ENCODE results near the gene CALN1. TPM values are rescaled to one million over a fixed set of nuclear protein-coding genes. Genes with fewer than 3 reads are reported as not detected.

CALN1 gene
- total RNA-seq, 1 donor from 2014 or later: not detected

- H3K27ac ChIP-seq (ENCODE audit: low read depth, low read length): no peak overlapping the region
- H3K36me3 ChIP-seq (ENCODE audit: insufficient read depth, low read length): no peaks in the 10 kb centered on the region
- no peaks in the 10 kb centered on the region for H3K9me3 Mint-ChIP-seq (ENCODE audit: unreplicated experiment)
- no peaks in the 10 kb centered on the region for H3K79me2 ChIP-seq (ENCODE audit: insufficient read depth, low read length)
- peaks cover 3% of the 10 kb centered on the region for H3K4me1 ChIP-seq (ENCODE audit: insufficient read depth, low read length)
- no peak for TF ChIP-seq CTCF (IDR thresholded peaks at IDR 0.05; ENCODE audit: insufficient read depth, low read depth, low read length)
- TF ChIP-seq EZH2 (IDR thresholded peaks at IDR 0.05; ENCODE audit: insufficient read depth, low read length): no peak
- H3K4me3 ChIP-seq (ENCODE audit: insufficient read depth, low read depth, low read length): no peak overlapping the region
- no peak overlapping the region for H3K27ac Mint-ChIP-seq (ENCODE audit: unreplicated experiment)
- no peaks in the 10 kb centered on the region for H3K36me3 Mint-ChIP-seq (ENCODE audit: low read depth, unreplicated experiment)
- no peaks in the 10 kb centered on the region for H3K4me1 Mint-ChIP-seq (ENCODE audit: low read depth, unreplicated experiment)
- no peaks in the 10 kb centered on the region for H3K27me3 ChIP-seq (ENCODE audit: insufficient read depth, low read length)
- no peak for DNase-seq (ENCODE audit: low read depth)
- no peak overlapping the region for H2AFZ ChIP-seq (ENCODE audit: low read depth, low read length)
- no peak for FAIRE-seq
- H4K20me1 ChIP-seq (ENCODE audit: insufficient read depth, low read length): no peaks in the 10 kb centered on the region
- no peak overlapping the region for H3K4me2 ChIP-seq (ENCODE audit: low read length)
- no peak overlapping the region for H3K4me3 Mint-ChIP-seq (ENCODE audit: unreplicated experiment)
- peaks cover 5% of the 10 kb centered on the region for H3K9me3 ChIP-seq (ENCODE audit: insufficient read depth, low read depth, low read length)
- H3K9ac ChIP-seq (ENCODE audit: low read length): no peak overlapping the region
- H3K27me3 Mint-ChIP-seq (ENCODE audit: low read depth, unreplicated experiment): peaks cover 3% of the 10 kb centered on the region
Measured at GRCh38 chr7:72101444-72101843, 310.7 kb downstream of the CALN1 start.

DNA sequence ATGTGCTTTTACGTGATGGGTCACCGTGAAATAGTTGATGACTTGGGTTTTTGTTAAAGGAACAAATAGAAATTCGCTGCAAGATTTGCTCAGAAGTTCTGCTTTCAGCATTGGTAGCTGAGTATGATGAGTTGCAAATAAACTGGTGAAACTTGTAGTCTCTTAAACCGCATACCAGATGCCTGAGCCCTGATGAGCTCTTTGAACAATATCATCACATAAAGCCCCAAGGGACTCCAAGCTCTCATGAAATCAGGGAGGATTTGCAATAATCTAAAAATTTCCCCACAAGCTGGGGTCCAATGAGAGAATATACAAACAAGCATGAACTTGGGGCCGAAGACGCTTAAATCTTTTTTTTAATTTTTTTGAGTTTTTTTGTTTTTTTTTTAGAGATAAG lies 312.4 kb downstream of the CALN1 start:
- Mint-ChIP-seq H3K27me3 (ENCODE audit: low read depth, unreplicated experiment) (no peaks in the 10 kb centered on the region), H3K9me3 (ENCODE audit: unreplicated experiment) (no peaks in the 10 kb centered on the region), H3K4me1 (ENCODE audit: low read depth, unreplicated experiment) (no peaks in the 10 kb centered on the region), H3K4me3 (ENCODE audit: unreplicated experiment) (no peak overlapping the region), H3K27ac (ENCODE audit: unreplicated experiment) (no peak overlapping the region), H3K36me3 (ENCODE audit: low read depth, unreplicated experiment) (no peaks in the 10 kb centered on the region)
- no peak overlapping the region for H2AFZ ChIP-seq (ENCODE audit: low read depth, low read length)
- H3K4me1 ChIP-seq (ENCODE audit: insufficient read depth, low read length): peaks cover 3% of the 10 kb centered on the region
- H3K27me3 ChIP-seq (ENCODE audit: insufficient read depth, low read length): no peaks in the 10 kb centered on the region
- peaks cover 5% of the 10 kb centered on the region for H3K9me3 ChIP-seq (ENCODE audit: insufficient read depth, low read depth, low read length)
- H3K4me2 ChIP-seq (ENCODE audit: low read length): peak overlapping the region; percentile 36
- TF ChIP-seq EZH2 (IDR thresholded peaks at IDR 0.05; ENCODE audit: insufficient read depth, low read length) (no peak), CTCF (IDR thresholded peaks at IDR 0.05; ENCODE audit: insufficient read depth, low read depth, low read length) (no peak)
- no peaks in the 10 kb centered on the region for H4K20me1 ChIP-seq (ENCODE audit: insufficient read depth, low read length)
- H3K4me3 ChIP-seq (ENCODE audit: insufficient read depth, low read depth, low read length): no peak overlapping the region
- peak overlapping the region; percentile 47 for H3K9ac ChIP-seq (ENCODE audit: low read length)
- peak; percentile 5 for FAIRE-seq
- H3K79me2 ChIP-seq (ENCODE audit: insufficient read depth, low read length): no peaks in the 10 kb centered on the region
- no peak for DNase-seq (ENCODE audit: low read depth)
- no peaks in the 10 kb centered on the region for H3K36me3 ChIP-seq (ENCODE audit: insufficient read depth, low read length)
- peak overlapping the region; percentile 59 for H3K27ac ChIP-seq (ENCODE audit: low read depth, low read length)

- no peaks in the 10 kb centered on the region for H4K20me1 ChIP-seq (ENCODE audit: insufficient read depth, low read length)
- no peak overlapping the region for H3K27ac Mint-ChIP-seq (ENCODE audit: unreplicated experiment)
- H3K27me3 ChIP-seq (ENCODE audit: insufficient read depth, low read length): no peaks in the 10 kb centered on the region
- peak overlapping the region; percentile 36 for H3K4me2 ChIP-seq (ENCODE audit: low read length)
- peak; percentile 23 for FAIRE-seq
- no peaks in the 10 kb centered on the region for H3K4me1 Mint-ChIP-seq (ENCODE audit: low read depth, unreplicated experiment)
- H3K79me2 ChIP-seq (ENCODE audit: insufficient read depth, low read length): no peaks in the 10 kb centered on the region
- H3K27me3 Mint-ChIP-seq (ENCODE audit: low read depth, unreplicated experiment): no peaks in the 10 kb centered on the region
- peak overlapping the region; percentile 47 for H3K9ac ChIP-seq (ENCODE audit: low read length)
- TF ChIP-seq CTCF (IDR thresholded peaks at IDR 0.05; ENCODE audit: insufficient read depth, low read depth, low read length) (no peak), EZH2 (IDR thresholded peaks at IDR 0.05; ENCODE audit: insufficient read depth, low read length) (no peak)
- no peaks in the 10 kb centered on the region for H3K36me3 ChIP-seq (ENCODE audit: insufficient read depth, low read length)
- peaks cover 5% of the 10 kb centered on the region for H3K9me3 ChIP-seq (ENCODE audit: insufficient read depth, low read depth, low read length)
- no peaks in the 10 kb centered on the region for H3K36me3 Mint-ChIP-seq (ENCODE audit: low read depth, unreplicated experiment)
- DNase-seq (ENCODE audit: low read depth): no peak
- H3K4me3 ChIP-seq (ENCODE audit: insufficient read depth, low read depth, low read length): no peak overlapping the region
- H3K27ac ChIP-seq (ENCODE audit: low read depth, low read length): peak overlapping the region; percentile 59
- no peaks in the 10 kb centered on the region for H3K9me3 Mint-ChIP-seq (ENCODE audit: unreplicated experiment)
- H3K4me3 Mint-ChIP-seq (ENCODE audit: unreplicated experiment): no peak overlapping the region
- no peak overlapping the region for H2AFZ ChIP-seq (ENCODE audit: low read depth, low read length)
- peaks cover 3% of the 10 kb centered on the region for H3K4me1 ChIP-seq (ENCODE audit: insufficient read depth, low read length)
Measured at GRCh38 chr7:72098807-72099580, 313.1 kb downstream of the CALN1 start.

All from astrocyte (in vitro differentiated cells and primary cell).